ENCODE results near the gene PPP1R3G.
A peak's percentile ranks its signal among the peaks of the same experiment; 100 is the strongest.

The PPP1R3G gene

GRCh38 chr6:5072440-5072839, 12.7 kb upstream of the PPP1R3G start:
- DNase-seq (ENCODE audit: low read depth, low spot score) = no peak

GRCh38 chr6:5073992-5074391, 11.1 kb upstream of the PPP1R3G start:
- no peak for DNase-seq (ENCODE audit: low read depth, low spot score)

- DNase-seq (ENCODE audit: low read depth, low spot score) = no peak
Observed at GRCh38 chr6:5076931-5077330, 8.2 kb upstream of the PPP1R3G start.

GRCh38 chr6:5078121-5078669, 6.9 kb upstream of the PPP1R3G start:
- no peak for DNase-seq (ENCODE audit: low read depth, low spot score)

GRCh38 chr6:5079692-5080091, 5.4 kb upstream of the PPP1R3G start:
- DNase-seq (ENCODE audit: low read depth, low spot score) = no peak

GRCh38 chr6:5080574-5080973, 4.6 kb upstream of the PPP1R3G start:
- DNase-seq (ENCODE audit: low read depth, low spot score) = peak; percentile 14

GRCh38 chr6:5081182-5081581, 4.0 kb upstream of the PPP1R3G start:
- DNase-seq (ENCODE audit: low read depth, low spot score) = no peak

- no peak for DNase-seq (ENCODE audit: low read depth, low spot score)
Observed at GRCh38 chr6:5081955-5082354, 3.2 kb upstream of the PPP1R3G start.

GRCh38 chr6:5082487-5083306, 2.4 kb upstream of the PPP1R3G start:
- peak; percentile 83 for DNase-seq (ENCODE audit: low read depth, low spot score)

- DNase-seq (ENCODE audit: low read depth, low spot score) = no peak
Observed at GRCh38 chr6:5083307-5083583, 1.9 kb upstream of the PPP1R3G start.

GRCh38 chr6:5083813-5084359, 1.3 kb upstream of the PPP1R3G start:
- DNase-seq (ENCODE audit: low read depth, low spot score) = no peak

GRCh38 chr6:5084360-5084780, 771 bp upstream of the PPP1R3G start:
- no peak for DNase-seq (ENCODE audit: low read depth, low spot score)

GRCh38 chr6:5085648-5086293, 630 bp downstream of the PPP1R3G start:
- peak; percentile 73 for DNase-seq (ENCODE audit: low read depth, low spot score)

- no peak for DNase-seq (ENCODE audit: low read depth, low spot score)
Observed at GRCh38 chr6:5086294-5086890, 1.3 kb downstream of the PPP1R3G start.

- peak; percentile 69 for DNase-seq (ENCODE audit: low read depth, low spot score)
Observed at GRCh38 chr6:5087389-5087788, 2.2 kb downstream of the PPP1R3G start.

- no peak for DNase-seq (ENCODE audit: low read depth, low spot score)
Observed at GRCh38 chr6:5088780-5089179, 3.6 kb downstream of the PPP1R3G start.

- no peak for DNase-seq (ENCODE audit: low read depth, low spot score)
Observed at GRCh38 chr6:5089481-5090438, 4.6 kb downstream of the PPP1R3G start.

GRCh38 chr6:5090603-5091002, 5.5 kb downstream of the PPP1R3G start:
- no peak for DNase-seq (ENCODE audit: low read depth, low spot score)

GRCh38 chr6:5091210-5092069, 6.3 kb downstream of the PPP1R3G start:
- no peak for DNase-seq (ENCODE audit: low read depth, low spot score)
